GM20000 (cell line): Measurements from ENCODE around the gene RBM23.
"Not testable (repeated sequence)": the region's sequence is repeated elsewhere in the genome, so short reads cannot be mapped to it uniquely, and the experiment has no call there.

ENCODE experiments used
- DNase-seq: peaks from one replicate; pipeline ENCODE4 v3.0.0; 2012; ENCODE audit warnings: low spot score
- TF ChIP-seq, protein P1 (sequence below): IDR thresholded peaks from 2 replicates; pipeline ENCODE4 v1.5.1; 2012; ENCODE audit warnings: mild to moderate bottlenecking, control low read depth; ENCODE audit errors: extremely low read depth, missing control alignments

RBM23 gene

GRCh38 chr14:22854963-22855724, 63.8 kb downstream of the RBM23 start:
- TF ChIP-seq, protein P1, sequence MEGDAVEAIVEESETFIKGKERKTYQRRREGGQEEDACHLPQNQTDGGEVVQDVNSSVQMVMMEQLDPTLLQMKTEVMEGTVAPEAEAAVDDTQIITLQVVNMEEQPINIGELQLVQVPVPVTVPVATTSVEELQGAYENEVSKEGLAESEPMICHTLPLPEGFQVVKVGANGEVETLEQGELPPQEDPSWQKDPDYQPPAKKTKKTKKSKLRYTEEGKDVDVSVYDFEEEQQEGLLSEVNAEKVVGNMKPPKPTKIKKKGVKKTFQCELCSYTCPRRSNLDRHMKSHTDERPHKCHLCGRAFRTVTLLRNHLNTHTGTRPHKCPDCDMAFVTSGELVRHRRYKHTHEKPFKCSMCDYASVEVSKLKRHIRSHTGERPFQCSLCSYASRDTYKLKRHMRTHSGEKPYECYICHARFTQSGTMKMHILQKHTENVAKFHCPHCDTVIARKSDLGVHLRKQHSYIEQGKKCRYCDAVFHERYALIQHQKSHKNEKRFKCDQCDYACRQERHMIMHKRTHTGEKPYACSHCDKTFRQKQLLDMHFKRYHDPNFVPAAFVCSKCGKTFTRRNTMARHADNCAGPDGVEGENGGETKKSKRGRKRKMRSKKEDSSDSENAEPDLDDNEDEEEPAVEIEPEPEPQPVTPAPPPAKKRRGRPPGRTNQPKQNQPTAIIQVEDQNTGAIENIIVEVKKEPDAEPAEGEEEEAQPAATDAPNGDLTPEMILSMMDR, result no peak
- DNase-seq, result no peak

- not testable (repeated sequence) for DNase-seq
Measured at GRCh38 chr14:22854296-22854695, 64.7 kb downstream of the RBM23 start.

- peak; percentile 86 for DNase-seq
- TF ChIP-seq, protein P1, result peak; percentile 91
Measured at GRCh38 chr14:22852940-22853767, 65.8 kb downstream of the RBM23 start.

DNA sequence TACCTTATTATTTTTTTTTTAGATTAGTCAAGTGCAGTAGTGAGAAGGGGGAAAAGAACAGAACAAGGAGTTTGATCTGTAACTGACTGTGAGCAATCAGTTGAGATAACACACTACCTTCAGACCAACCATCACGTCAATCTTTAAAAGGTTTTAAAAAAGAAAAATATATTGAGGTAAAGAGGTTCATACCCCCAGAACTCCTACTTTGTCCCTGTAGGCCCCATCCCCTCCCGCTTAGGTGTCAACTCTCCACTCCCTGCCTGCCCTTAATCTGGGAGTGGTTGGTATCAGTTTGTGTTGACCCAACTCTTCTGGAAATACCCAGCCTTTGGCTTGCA, 66.4 kb downstream of the RBM23 start:
- DNase-seq, result no peak
- TF ChIP-seq, protein P1, result no peak

DNA sequence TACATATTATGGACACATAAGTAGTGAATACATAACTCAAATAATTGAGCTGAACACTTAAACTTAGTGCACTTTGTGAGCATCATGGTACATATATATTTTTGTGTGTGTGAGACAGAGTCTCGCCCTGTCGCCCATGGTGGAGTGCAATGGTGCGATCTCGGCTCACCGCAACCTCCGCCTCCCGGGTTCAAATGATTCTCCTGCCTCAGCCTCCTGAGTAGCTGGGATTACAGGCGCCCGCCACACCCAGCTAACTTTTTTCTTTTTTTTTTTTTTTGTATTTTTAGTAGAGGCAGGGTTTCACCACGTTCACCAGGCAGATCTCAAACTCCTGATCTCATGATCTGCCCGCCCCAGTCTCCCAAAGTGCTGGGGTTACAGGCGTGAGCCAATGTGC, 66.8 kb downstream of the RBM23 start:
- DNase-seq, result not testable (repeated sequence)

DNA sequence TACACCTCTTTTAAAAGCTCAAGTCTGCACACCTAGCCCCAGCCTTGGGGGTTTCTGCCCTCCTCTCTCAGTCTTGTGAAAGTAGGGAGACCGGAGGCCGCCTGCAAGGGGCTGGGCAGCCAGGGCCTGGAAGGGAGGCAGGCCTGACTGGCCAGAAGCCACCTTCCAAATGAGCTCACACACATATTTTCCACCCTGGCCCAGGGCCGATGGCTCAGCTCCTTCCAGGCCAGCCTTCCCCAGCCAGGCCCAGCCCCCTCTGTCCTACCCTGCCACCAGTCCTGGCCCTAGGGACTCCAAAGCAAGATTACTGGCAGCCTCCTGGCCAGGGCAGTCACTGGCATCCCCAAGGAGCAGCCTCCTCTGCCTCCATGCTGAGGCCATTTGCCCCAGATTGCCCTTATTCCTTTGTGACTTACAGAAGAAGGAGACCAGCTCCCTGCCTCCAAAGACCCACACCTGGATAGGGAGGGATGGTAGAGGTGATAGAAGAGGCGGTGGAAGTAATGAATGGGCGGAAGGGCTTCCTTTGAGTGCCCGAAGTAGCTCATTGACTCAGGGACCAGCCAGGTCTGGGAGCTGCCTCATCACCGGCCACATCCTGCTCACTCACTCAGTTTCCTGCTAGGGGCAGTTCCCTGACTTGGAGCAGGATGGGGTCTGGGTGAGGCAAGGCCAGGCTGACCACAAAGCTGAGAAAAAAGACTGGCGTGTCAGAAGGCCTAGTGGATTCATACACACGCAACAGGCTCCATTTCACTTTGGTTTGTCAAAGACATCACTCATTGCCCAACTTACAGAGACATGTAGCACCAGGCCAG, 67.8 kb downstream of the RBM23 start:
- DNase-seq, result peak; percentile 17
- TF ChIP-seq, protein P1, result no peak

DNA sequence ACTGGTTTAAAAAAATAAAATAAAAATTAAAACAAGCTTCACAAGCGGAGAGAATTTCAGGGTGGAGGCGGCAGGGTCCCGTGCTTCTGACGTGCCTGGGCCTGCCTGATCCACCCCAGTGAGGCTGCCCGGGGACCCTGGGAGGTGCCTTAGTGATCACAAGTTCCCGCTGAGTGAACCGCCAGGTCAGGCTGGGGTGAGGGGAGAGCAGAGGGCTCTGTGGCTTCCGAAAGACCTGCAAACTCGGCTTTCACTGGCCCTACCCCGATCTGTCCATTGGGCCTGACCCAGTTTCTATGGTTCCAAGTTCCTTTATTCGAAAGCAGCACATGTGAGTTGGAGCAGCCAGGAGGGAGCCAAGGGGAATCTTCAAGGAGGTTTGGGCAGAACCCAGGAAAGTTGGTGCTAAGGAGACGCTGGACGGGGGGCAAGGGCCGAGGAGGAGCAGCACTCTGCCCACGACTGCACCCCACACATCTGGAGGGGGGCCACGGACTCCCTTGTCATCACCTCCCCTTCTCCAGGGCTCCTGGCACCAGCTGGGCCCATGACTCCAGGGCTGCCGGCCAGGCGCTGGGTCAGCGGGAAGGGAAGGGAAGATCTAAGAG, 69.6 kb downstream of the RBM23 start:
- DNase-seq, result no peak
- TF ChIP-seq, protein P1, result no peak
